ENCODE measurements around the gene ENPP4. TPM values are rescaled to one million over a fixed set of nuclear protein-coding genes. Genes with fewer than 3 reads are reported as not detected.

Gene ENPP4
- total RNA-seq, 4 donors from 2014 or later: 14.3 to 24.0 (median 19.8) TPM

DNA sequence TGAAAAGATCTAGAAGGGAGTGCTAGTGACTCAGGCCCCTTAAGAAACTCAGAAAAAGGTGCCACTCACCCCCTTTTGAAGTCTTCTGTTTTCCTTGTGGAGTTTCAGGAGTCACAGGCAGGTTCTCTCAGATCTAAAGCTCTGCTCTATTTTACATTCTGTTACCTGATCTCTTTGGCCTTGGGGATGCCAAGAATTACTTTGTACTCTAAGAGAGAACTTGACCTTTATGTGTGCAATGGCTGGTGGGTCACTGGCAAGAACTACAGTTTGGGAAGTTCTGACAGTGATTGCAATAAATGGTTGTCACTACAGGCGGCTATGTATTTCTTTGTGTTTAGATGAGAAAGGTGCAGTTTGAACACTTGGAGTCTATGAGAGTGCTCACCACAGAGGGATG is 24.2 kb upstream of the ENPP4 start:
- Histone ChIP-seq H3K4me1 (no peaks in the 10 kb centered on the region), H3K27me3 (no peaks in the 10 kb centered on the region), H3K4me3 (no peak overlapping the region), H3K36me3 (no peaks in the 10 kb centered on the region), H3K27ac (no peak overlapping the region), H3K9me3 (peaks cover 5 to 10% of the 10 kb centered on the region in 2 donors)
- DNase-seq: no peak
- intact Hi-C loops (cut with DNase I; ENCODE audit: low total_unique reads) (no loop called here), in situ Hi-C loops (cut with MboI; ENCODE audit: low pct_ligation_motif_present in 1 of 4, low pct_unique_long_range_greater_than_20kb in 1 of 4, low sequenced_read_pairs in 3 of 4) (no loop called here)
- 0 to 29% methylated on average over 1 of the region's 1 CpG for WGBS, 2 donors (ENCODE audit: low coverage in 1 of 2)
- TF ChIP-seq EP300 (IDR thresholded peaks at IDR 0.05; ENCODE audit: low read depth) (no peak), CTCF (IDR thresholded peaks at IDR 0.05) (no peak), POLR2AphosphoS5 (IDR thresholded peaks at IDR 0.05) (no peak), POLR2A (IDR thresholded peaks at IDR 0.05) (no peak)

DNA sequence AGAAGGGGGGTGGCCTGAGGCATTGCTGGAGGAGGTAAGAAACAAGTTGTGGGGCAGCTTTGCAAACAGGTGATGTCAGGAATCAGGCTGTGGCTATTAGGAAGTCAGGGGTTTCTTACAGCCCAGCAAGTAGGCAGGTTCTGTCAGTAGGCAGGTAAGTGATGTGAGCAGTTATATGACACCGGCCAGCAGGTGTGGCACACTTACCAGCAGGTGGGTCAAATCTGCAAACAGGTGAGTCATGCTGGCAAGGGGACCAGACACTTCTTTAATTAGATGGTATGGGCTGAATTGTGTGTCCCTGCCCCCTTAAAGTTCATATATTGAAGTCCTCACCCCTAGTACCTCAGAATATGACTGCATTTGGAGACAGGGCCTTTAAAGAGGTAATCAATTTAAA is 16.4 kb upstream of the ENPP4 start:
- Histone ChIP-seq H3K36me3 (no peaks in the 10 kb centered on the region), H3K4me3 (no peak overlapping the region), H3K4me1 (no peaks in the 10 kb centered on the region), H3K27me3 (no peaks in the 10 kb centered on the region), H3K27ac (no peak overlapping the region), H3K9me3 (no peaks in the 10 kb centered on the region)
- TF ChIP-seq CTCF (IDR thresholded peaks at IDR 0.05): peak in 1 of 5 experiments; percentile 12
- TF ChIP-seq POLR2A (IDR thresholded peaks at IDR 0.05): no peak
- intact Hi-C loops (cut with DNase I; ENCODE audit: low total_unique reads) (no loop called here), in situ Hi-C loops (cut with MboI; ENCODE audit: low pct_ligation_motif_present in 1 of 4, low pct_unique_long_range_greater_than_20kb in 1 of 4, low sequenced_read_pairs in 3 of 4) (no loop called here)
- DNase-seq: peak; percentile 65
- 20 to 50% methylated on average over 1 of the region's 1 CpG for WGBS, 2 donors (ENCODE audit: low coverage in 1 of 2)

GRCh38 chr6:46115634-46116033 is 14.2 kb upstream of the ENPP4 start:
- H3K9me3 ChIP-seq: no peaks in the 10 kb centered on the region
- 71 to 82% methylated on average over 1 of the region's 1 CpG for WGBS, 2 donors (ENCODE audit: low coverage in 1 of 2)
- H3K27me3 ChIP-seq: no peaks in the 10 kb centered on the region
- H3K36me3 ChIP-seq: no peaks in the 10 kb centered on the region
- no peak overlapping the region for H3K27ac ChIP-seq
- TF ChIP-seq POLR2AphosphoS5 (IDR thresholded peaks at IDR 0.05) (no peak), EP300 (IDR thresholded peaks at IDR 0.05; ENCODE audit: low read depth) (no peak), POLR2A (IDR thresholded peaks at IDR 0.05) (no peak), CTCF (IDR thresholded peaks at IDR 0.05) (no peak)
- DNase-seq: no peak
- H3K4me1 ChIP-seq: no peaks in the 10 kb centered on the region
- intact Hi-C loops (cut with DNase I; ENCODE audit: low total_unique reads) (no loop called here), in situ Hi-C loops (cut with MboI; ENCODE audit: low pct_ligation_motif_present in 1 of 4, low pct_unique_long_range_greater_than_20kb in 1 of 4, low sequenced_read_pairs in 3 of 4) (no loop called here)
- no peak overlapping the region for H3K4me3 ChIP-seq

GRCh38 chr6:46116289-46116688 is 13.5 kb upstream of the ENPP4 start:
- intact Hi-C loops (cut with DNase I; ENCODE audit: low total_unique reads) (no loop called here), in situ Hi-C loops (cut with MboI; ENCODE audit: low pct_ligation_motif_present in 1 of 4, low pct_unique_long_range_greater_than_20kb in 1 of 4, low sequenced_read_pairs in 3 of 4) (no loop called here)
- 76% methylated on average over 2 of the region's 2 CpGs; no CpG with 5 or more reads in 1 of the 2 donors for WGBS, 2 donors (ENCODE audit: low coverage in 1 of 2)
- Histone ChIP-seq H3K9me3 (no peaks in the 10 kb centered on the region), H3K4me1 (no peaks in the 10 kb centered on the region), H3K36me3 (no peaks in the 10 kb centered on the region), H3K4me3 (no peak overlapping the region), H3K27me3 (no peaks in the 10 kb centered on the region), H3K27ac (no peak overlapping the region)
- TF ChIP-seq EP300 (IDR thresholded peaks at IDR 0.05; ENCODE audit: low read depth): no peak
- no peak for TF ChIP-seq POLR2AphosphoS5 (IDR thresholded peaks at IDR 0.05)
- TF ChIP-seq CTCF (IDR thresholded peaks at IDR 0.05): no peak
- no peak for TF ChIP-seq POLR2A (IDR thresholded peaks at IDR 0.05)
- DNase-seq: no peak

Measured in transverse colon (tissue), 4 donors.